Left renal cortex interstitium (tissue), 4 donors: ENCODE data around the gene MEX3B. TPM values are rescaled to one million over a fixed set of nuclear protein-coding genes. Genes with fewer than 3 reads are reported as not detected.
"Not testable (repeated sequence)": the region's sequence is repeated elsewhere in the genome, so short reads cannot be mapped to it uniquely, and the experiment has no call there.

ENCODE experiments used
- DNase-seq, 4 donors: peaks; one replicate each; pipeline ENCODE4 v3.0.0-alpha.2; 2013; ENCODE audit warnings: low read depth in 4 of 4, low spot score in 2 of 4, missing footprints in 1 of 4
- polyA plus RNA-seq, 4 donors: library from polyadenylated mRNA; unstranded; fragments of 120-200 nt; gene quantifications; one replicate each; pipeline ENCODE4 v1.2.1, GENCODE V29; 2013; ENCODE audit not compliant: insufficient read length in 4 of 4

MEX3B gene
- polyA plus RNA-seq, 4 donors: 11.7 to 22.5 (median 17.6) TPM

DNA sequence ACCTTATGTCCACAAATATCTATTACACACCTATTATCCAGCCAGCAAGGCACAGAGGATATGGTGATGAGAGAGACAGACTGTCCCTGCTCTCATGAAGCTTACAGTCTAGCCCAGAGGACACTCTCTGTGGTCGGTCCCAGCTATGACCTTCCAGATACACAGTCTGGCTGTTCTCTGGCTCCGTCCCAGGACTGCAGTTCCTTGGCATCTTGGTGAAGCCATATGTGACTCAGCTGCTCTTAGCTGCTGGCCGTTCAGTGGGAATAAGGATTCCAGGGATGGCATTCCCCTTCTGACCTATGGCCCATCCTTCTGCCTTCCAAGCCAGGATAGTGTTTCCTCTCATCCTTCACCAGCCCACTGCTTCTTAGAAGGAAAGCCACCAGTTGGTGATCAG is 30.8 kb downstream of the MEX3B start:
- no peak for DNase-seq

DNA sequence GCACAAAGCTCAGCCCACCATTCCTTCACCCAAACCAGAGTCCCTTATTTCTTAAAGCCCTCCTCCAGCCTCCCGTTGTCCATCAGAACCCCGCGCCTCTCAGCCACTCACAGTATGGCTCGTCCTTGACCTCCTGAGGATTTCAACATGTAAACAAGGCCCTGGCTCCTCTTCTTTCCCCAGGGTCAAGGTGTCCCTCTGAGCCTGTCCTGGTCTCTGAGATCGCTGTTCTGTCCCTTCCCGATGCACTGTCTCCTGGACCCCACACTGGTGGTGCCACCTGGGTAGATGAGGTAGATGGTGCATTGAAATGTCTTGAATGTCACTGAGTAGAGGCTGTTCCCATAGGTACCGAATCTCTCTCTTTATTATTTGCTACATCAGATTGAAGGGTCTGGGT is 32.9 kb downstream of the MEX3B start:
- DNase-seq: no peak

DNA sequence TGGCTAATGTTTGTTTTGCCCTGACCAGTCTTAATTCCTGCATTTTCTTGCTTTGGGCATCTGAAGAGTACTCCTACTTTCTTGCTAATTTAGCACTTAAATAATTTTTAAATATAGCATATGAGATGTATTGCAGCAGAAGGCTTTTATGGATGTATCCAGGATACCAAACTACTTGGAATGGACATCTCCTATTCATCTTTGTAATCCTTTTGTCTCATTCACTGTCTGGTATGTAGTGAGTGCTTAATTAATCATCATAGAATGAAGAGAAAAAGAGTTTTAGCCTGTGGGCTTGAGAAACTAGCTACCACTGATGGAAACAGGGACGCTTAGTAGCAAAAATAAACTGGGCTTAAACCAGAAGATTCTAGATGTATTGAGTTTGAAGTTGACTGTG is 40.6 kb downstream of the MEX3B start:
- DNase-seq: no peak

DNA sequence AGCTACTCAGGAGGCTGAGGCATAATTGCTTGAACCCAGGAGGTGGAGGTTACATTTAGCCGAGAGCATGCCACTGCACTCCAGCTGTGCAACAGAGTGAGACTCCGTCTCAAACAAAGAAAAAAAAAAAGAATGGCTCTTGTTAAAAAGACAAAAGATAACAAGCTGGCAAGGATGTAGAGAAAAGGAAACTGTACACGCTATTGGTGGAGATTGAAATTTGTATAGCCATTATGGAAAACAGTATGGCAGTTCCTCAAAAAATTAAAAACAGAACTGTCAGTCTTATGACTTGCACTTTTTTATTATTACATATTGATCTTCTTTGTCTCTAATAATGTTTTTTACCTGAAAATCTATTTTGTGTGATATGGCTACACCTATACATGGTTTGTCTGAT is 41.9 kb downstream of the MEX3B start:
- DNase-seq: no peak

DNA sequence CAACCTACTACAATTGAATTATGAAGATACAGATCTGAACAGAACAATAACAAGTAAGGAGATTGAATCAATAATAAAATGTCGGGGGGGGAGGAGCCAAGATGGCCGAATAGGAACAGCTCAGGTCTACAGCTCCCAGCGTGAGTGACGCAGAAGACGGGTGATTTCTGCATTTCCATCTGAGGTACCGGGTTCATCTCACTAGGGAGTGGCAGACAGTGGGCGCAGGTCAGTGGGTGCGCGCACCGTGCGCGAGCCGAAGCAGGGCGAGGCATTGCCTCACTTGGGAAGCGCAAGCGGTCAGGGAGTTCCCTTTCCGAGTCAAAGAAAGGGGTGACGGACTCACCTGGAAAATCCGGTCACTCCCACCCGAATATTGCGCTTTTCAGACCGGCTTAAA is 50.7 kb downstream of the MEX3B start:
- not testable (repeated sequence) for DNase-seq

DNA sequence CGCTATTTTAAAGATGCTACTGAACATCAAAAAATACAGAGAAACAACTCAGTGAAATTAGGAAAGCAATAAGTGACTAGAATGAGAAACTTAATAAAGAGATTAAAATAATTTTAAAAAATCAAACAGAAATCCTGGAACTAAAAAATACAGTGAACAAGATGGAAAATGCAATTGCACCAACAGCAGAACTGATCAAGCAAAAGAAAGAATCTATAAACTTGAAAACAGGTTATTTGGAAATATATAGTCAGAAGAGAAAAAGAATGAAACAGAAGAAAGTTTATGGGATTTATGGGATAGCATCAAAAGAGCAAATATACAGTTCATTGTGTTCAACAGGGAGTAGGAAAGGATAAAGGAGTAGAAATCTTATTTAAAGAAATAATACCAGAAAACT is 53.3 kb downstream of the MEX3B start:
- no peak for DNase-seq

Other genes with a start within 250 kb of the MEX3B start
- gene EFL1, start 216.7 kb upstream of the MEX3B start, polyA plus RNA-seq: 10 to 100 TPM; 19.3 to 26.5 (median 20.9) TPM
- 1 to 10 TPM; 4.4 to 8.9 (median 6.7) TPM for gene SAXO2, start 216.8 kb upstream of the MEX3B start, polyA plus RNA-seq